HepG2 (cell line): ENCODE data around the gene HHATL. TPM values are rescaled to one million over a fixed set of nuclear protein-coding genes. Genes with fewer than 3 reads are reported as not detected.

Experiments used
- ARID2 ChIP-seq: sonication (generic); formaldehyde crosslinking; IDR thresholded peaks from 2 replicates; pipeline ENCODE4 v1.8.1; 2022; ENCODE audit warnings: mild to moderate bottlenecking, missing genetic modification reagents, borderline replicate concordance
- ATF7-NPFF ChIP-seq: sonication (generic); formaldehyde crosslinking; IDR thresholded peaks from 2 replicates; pipeline ENCODE4 v1.8.1; 2023; ENCODE audit warnings: mild to moderate bottlenecking, low read depth, missing genetic modification reagents, moderate library complexity
- JUND ChIP-seq: sonication (generic); formaldehyde crosslinking; IDR thresholded peaks from 2 replicates; pipeline ENCODE4 v1.8.0; 2022; ENCODE audit warnings: mild to moderate bottlenecking, missing genetic modification reagents
- MATR3 ChIP-seq: sonication (generic); formaldehyde crosslinking; IDR thresholded peaks from 2 replicates; pipeline ENCODE4 v1.4.0; 2020; ENCODE audit warnings: missing genetic modification reagents
- NCOA5 ChIP-seq: sonication (generic); formaldehyde crosslinking; IDR thresholded peaks from 2 replicates; pipeline ENCODE4 v1.4.0; 2020; ENCODE audit warnings: missing genetic modification reagents
- NFIC ChIP-seq: IDR thresholded peaks from 2 replicates; pipeline ENCODE4 v1.6.1; 2012; ENCODE audit warnings: mild to moderate bottlenecking, low read length, inconsistent platforms
- SIX1 ChIP-seq: sonication (generic); formaldehyde crosslinking; IDR thresholded peaks from 2 replicates; pipeline ENCODE4 v1.4.0; 2020; ENCODE audit warnings: missing genetic modification reagents, borderline replicate concordance
- SKI ChIP-seq: fragments of 450-650 bp; IDR thresholded peaks from one replicate; pipeline ENCODE4 v1.6.1; 2018; ENCODE audit warnings: mild to moderate bottlenecking; ENCODE audit not compliant: partially characterized antibody
- TBL1XR1 ChIP-seq: fragments of 150-350 bp; IDR thresholded peaks from 2 replicates; pipeline ENCODE4 v1.6.1; 2014; ENCODE audit warnings: borderline replicate concordance, low read length; ENCODE audit not compliant: partially characterized antibody
- THAP7 ChIP-seq: sonication (generic); formaldehyde crosslinking; IDR thresholded peaks from 2 replicates; pipeline ENCODE4 v1.8.1; 2023; ENCODE audit warnings: mild to moderate bottlenecking, missing genetic modification reagents
- TOPORS ChIP-seq: sonication (generic); formaldehyde crosslinking; IDR thresholded peaks from 2 replicates; pipeline ENCODE4 v1.8.0; 2023; ENCODE audit warnings: mild to moderate bottlenecking, missing genetic modification reagents
- ZBTB14 ChIP-seq: sonication (generic); formaldehyde crosslinking; IDR thresholded peaks from 2 replicates; pipeline ENCODE4 v1.4.0; 2020; ENCODE audit warnings: missing genetic modification reagents
- ZNF10 ChIP-seq: sonication (generic); formaldehyde crosslinking; IDR thresholded peaks from 2 replicates; pipeline ENCODE4 v1.4.0; 2020; ENCODE audit warnings: mild to moderate bottlenecking, low read depth, missing genetic modification reagents, borderline replicate concordance
- ZNF121 ChIP-seq: sonication (generic); formaldehyde crosslinking; IDR thresholded peaks from 2 replicates; pipeline ENCODE4 v1.5.0; 2020; ENCODE audit warnings: mild to moderate bottlenecking, missing genetic modification reagents
- ZNF496 ChIP-seq: sonication (generic); formaldehyde crosslinking; IDR thresholded peaks from 2 replicates; pipeline ENCODE4 v1.8.1; 2023; ENCODE audit warnings: mild to moderate bottlenecking, moderate library complexity, missing genetic modification reagents; ENCODE audit not compliant: insufficient replicate concordance
- ZNF713 ChIP-seq: sonication (generic); formaldehyde crosslinking; IDR thresholded peaks from 2 replicates; pipeline ENCODE4 v1.4.0; 2020; ENCODE audit warnings: mild to moderate bottlenecking, missing genetic modification reagents
- ZNF720 ChIP-seq: sonication (generic); formaldehyde crosslinking; IDR thresholded peaks from 2 replicates; pipeline ENCODE4 v1.4.0; 2020; ENCODE audit warnings: missing genetic modification reagents
- ZNF792 ChIP-seq: IDR thresholded peaks from 2 replicates; pipeline ENCODE4 v1.6.1; 2016
- ZSCAN31 ChIP-seq: sonication (generic); formaldehyde crosslinking; IDR thresholded peaks from 2 replicates; pipeline ENCODE4 v1.5.0; 2020; ENCODE audit warnings: low read depth, mild to moderate bottlenecking, missing genetic modification reagents
- ZSCAN9 ChIP-seq: IDR thresholded peaks from 2 replicates; pipeline ENCODE4 v1.6.1; 2016; ENCODE audit warnings: borderline replicate concordance
- polyA plus RNA-seq, 8 experiments: library from polyadenylated mRNA; depleted of rRNA in 3 of 8; stranded (reverse) in 7 of 8; unstranded in 1 of 8; fragments of >200 nt; fragmentation: Illumina TruSeq in 4 of 8; extraction: Trizol in 4 of 8; gene quantifications; 2 replicates each; pipeline versions ENCODE4 v1.2.1 to v1.2.3, GENCODE V29; 2011 to 2016; ENCODE audit warnings: low read depth in 4 of 8, missing spikeins in 1 of 8, mixed read lengths in 1 of 8; ENCODE audit not compliant: insufficient read depth in 1 of 8
- total RNA-seq, 5 experiments: library from RNA; depleted of rRNA; stranded (reverse); fragments of >200 nt; fragmentation: Illumina TruSeq; extraction: Trizol; gene quantifications; 2 replicates each; pipeline ENCODE4 v1.2.3, GENCODE V29; 2016; ENCODE audit warnings: low read depth in 1 of 5
- TF ChIP-seq, protein P1 (sequence below): conservative IDR thresholded peaks from 2 replicates; pipeline ENCODE4 v1.6.1; 2018; ENCODE audit warnings: missing genetic modification reagents
- TF ChIP-seq, protein P2 (sequence below): sonication (generic); formaldehyde crosslinking; IDR thresholded peaks from 2 replicates; pipeline ENCODE4 v1.4.0; 2020; ENCODE audit warnings: missing genetic modification reagents; ENCODE audit errors: not compliant biosample characterization
- TF ChIP-seq, protein P3 (sequence below): sonication (generic); formaldehyde crosslinking; IDR thresholded peaks from 2 replicates; pipeline ENCODE4 v1.9.0; 2021; ENCODE audit warnings: missing genetic modification reagents, borderline replicate concordance
- TF ChIP-seq, protein P4 (sequence below): sonication (generic); formaldehyde crosslinking; IDR thresholded peaks from 2 replicates; pipeline ENCODE4 v1.8.0; 2023; ENCODE audit warnings: mild to moderate bottlenecking, missing genetic modification reagents

HHATL gene
- total and polyA plus RNA-seq, 2 of the 13 experiments (the other 11 are each of a cell fraction or from before 2014, with no cell fraction given): 0.26 TPM; not detected in 1

DNA sequence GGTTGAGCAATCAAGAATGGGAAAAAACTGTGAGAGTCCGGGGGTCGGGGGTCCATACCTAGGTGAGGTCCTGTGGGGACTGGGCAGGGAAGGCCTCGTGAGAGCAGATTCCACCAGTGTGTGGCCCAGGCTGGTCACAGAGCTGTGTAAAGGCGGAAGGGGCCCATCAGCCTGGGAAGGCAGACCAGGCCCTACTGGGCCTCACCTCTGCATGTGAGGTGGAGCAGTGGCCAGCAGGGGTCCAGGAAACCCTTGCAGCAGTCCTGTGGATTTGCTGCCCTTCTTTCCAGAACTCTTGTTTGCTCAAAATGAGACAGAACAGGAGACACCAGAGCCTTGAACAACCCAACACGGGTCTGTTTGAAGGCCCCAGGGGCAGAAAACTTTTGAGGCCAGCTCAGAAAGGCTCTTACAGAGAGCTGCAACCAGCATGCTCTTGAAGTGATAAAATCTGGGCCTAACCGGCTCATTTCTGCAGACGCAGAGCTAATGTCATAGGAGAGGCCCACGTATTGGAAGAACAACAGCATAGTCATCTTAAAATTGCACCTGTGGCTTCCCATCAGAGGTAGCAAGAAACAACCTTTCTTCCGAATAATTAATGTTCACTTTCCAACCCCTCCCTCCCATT is 30.3 kb upstream of the HHATL start (continued):
- TF ChIP-seq ZBTB14 (CRISPR knock-in tag) (no peak), THAP7 (CRISPR knock-in tag) (no peak), SKI (no peak), TOPORS (CRISPR knock-in tag) (no peak), TBL1XR1 (no peak), MATR3 (CRISPR knock-in tag) (no peak), NCOA5 (CRISPR knock-in tag) (no peak), ZNF496 (no peak), ZSCAN9 (no peak; the same call in 1 of the 2 replicates), ZSCAN31 (CRISPR knock-in tag) (no peak), ATF7-NPFF (CRISPR knock-in tag) (no peak), ZNF792 (no peak), ARID2 (CRISPR knock-in tag) (no peak), ZNF720 (CRISPR knock-in tag) (no peak), SIX1 (no peak), NFIC (no peak), ZNF121 (0 out of 2 replicates have a peak, but pooled peaks have one; percentile 43), ZNF713 (no peak), ZNF10 (CRISPR knock-in tag) (no peak), JUND (CRISPR knock-in tag) (no peak)
- TF ChIP-seq, protein P1, sequence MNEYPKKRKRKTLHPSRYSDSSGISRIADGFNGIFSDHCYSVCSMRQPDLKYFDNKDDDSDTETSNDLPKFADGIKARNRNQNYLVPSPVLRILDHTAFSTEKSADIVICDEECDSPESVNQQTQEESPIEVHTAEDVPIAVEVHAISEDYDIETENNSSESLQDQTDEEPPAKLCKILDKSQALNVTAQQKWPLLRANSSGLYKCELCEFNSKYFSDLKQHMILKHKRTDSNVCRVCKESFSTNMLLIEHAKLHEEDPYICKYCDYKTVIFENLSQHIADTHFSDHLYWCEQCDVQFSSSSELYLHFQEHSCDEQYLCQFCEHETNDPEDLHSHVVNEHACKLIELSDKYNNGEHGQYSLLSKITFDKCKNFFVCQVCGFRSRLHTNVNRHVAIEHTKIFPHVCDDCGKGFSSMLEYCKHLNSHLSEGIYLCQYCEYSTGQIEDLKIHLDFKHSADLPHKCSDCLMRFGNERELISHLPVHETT (CRISPR knock-in tag): no peak
- TF ChIP-seq, protein P2, sequence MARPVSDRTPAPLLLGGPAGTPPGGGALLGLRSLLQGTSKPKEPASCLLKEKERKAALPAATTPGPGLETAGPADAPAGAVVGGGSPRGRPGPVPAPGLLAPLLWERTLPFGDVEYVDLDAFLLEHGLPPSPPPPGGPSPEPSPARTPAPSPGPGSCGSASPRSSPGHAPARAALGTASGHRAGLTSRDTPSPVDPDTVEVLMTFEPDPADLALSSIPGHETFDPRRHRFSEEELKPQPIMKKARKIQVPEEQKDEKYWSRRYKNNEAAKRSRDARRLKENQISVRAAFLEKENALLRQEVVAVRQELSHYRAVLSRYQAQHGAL (CRISPR knock-in tag): no peak
- TF ChIP-seq, protein P3, sequence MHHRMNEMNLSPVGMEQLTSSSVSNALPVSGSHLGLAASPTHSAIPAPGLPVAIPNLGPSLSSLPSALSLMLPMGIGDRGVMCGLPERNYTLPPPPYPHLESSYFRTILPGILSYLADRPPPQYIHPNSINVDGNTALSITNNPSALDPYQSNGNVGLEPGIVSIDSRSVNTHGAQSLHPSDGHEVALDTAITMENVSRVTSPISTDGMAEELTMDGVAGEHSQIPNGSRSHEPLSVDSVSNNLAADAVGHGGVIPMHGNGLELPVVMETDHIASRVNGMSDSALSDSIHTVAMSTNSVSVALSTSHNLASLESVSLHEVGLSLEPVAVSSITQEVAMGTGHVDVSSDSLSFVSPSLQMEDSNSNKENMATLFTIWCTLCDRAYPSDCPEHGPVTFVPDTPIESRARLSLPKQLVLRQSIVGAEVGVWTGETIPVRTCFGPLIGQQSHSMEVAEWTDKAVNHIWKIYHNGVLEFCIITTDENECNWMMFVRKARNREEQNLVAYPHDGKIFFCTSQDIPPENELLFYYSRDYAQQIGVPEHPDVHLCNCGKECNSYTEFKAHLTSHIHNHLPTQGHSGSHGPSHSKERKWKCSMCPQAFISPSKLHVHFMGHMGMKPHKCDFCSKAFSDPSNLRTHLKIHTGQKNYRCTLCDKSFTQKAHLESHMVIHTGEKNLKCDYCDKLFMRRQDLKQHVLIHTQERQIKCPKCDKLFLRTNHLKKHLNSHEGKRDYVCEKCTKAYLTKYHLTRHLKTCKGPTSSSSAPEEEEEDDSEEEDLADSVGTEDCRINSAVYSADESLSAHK: no peak
- TF ChIP-seq, protein P4, sequence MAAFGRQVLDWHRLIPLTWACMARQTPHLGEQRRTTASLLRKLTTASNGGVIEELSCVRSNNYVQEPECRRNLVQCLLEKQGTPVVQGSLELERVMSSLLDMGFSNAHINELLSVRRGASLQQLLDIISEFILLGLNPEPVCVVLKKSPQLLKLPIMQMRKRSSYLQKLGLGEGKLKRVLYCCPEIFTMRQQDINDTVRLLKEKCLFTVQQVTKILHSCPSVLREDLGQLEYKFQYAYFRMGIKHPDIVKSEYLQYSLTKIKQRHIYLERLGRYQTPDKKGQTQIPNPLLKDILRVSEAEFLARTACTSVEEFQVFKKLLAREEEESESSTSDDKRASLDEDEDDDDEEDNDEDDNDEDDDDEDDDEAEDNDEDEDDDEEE: no peak
